Measurements from ENCODE around the gene HOXD3.

DNA sequence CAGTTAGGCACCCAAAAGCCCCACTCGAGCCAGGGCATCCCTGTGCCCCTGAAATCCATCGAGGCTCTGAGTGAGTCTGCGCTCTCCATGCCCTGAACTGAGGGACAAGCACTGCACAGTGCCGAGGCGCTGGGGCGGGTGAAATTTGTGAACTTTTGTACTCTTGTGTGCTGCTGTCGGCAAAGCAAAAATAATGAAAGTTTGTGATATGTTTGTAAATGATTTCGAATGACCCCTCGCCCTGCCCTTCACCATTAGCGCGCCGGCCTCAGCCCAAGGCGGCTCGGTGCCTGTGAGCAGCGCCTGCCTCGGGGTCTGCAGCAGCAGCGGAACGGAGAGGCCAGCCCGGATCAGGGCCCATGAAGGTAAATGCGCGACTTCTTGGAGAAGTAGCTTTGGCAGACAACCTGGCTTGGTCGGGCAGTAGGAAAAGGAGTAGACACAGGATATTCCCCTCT lies 7.6 kb upstream of the HOXD3 start:
- TF ChIP-seq CTCF (IDR thresholded peaks at IDR 0.05) (no peak), POLR2A (IDR thresholded peaks at IDR 0.05) (no peak)
